IPS DF 19.7 (cell line): ENCODE results near the gene INSYN1.
"Not testable (repeated sequence)": the region's sequence is repeated elsewhere in the genome, so short reads cannot be mapped to it uniquely, and the experiment has no call there.

Experiments used
- DNase-seq: peaks from one replicate; pipeline ENCODE4 v3.0.0-alpha.2; 2013; ENCODE audit warnings: low read depth, low spot score

INSYN1 gene

DNA sequence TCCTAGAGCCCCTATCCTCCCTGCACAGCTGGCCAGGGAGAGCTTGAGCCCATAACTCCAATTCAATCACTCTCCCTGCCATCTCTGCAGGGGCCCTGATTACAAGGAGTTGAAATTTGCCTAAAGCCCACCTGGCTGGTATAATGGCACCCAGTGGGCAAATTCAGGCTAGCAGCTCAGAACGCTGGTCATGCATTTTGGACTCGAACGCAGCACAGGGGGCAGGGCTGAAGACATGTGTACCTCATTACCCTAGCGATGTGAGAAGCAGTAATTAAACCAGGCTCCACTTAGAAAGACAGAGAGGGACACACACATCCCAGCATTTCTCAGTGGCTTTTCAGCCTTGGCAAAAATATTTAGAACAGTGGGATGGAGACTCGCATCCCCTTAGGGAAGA, 3.2 kb downstream of the INSYN1 start:
- DNase-seq = no peak

GRCh38 chr15:73749533-73749932, 3.6 kb downstream of the INSYN1 start:
- no peak for DNase-seq

- DNase-seq = no peak
Observed at GRCh38 chr15:73748730-73749129, 4.4 kb downstream of the INSYN1 start.

GRCh38 chr15:73747847-73748590, 5.1 kb downstream of the INSYN1 start:
- DNase-seq = no peak

DNA sequence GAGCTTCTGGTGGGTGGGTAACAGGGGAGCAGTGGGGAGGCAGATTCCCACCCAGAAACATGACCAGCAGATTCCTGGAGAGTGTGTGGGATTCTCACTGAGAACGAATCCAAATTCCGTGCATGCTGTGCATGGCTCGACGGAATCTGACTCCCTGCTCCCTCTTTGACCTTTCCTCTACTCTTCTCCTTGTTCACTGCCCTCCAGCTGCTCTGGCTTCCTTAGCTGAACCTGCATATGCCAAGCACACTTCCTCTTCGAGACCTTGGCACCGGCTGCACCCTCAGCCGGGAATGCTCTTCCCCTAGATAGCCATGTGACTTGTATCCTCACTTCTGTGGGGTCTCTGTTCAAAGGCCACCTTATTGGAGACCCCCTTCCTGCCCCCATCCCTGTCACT, 6.3 kb downstream of the INSYN1 start:
- no peak for DNase-seq

- no peak for DNase-seq
Observed at GRCh38 chr15:73746261-73746660, 6.9 kb downstream of the INSYN1 start.

DNA sequence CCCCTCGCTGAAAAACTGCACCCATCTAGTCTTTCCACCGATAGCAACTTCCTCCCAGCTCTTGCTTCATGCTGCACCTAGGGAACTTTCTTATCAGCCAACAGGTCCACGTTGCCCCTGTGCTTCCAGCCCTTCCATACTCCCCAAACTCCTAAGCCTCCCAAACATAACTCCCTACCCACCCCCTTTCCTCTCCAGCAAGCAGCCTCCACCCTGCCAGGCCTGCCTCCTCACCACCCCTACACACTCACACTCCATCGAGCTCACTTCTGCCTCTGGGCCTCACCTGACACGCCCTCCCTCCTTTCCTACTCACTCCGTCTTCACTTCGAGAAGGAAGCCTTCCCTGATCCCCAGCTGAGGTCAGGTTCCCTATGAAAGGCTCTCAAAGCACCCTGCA, 8.1 kb downstream of the INSYN1 start:
- no peak for DNase-seq

- DNase-seq = no peak
Observed at GRCh38 chr15:73744293-73744692, 8.9 kb downstream of the INSYN1 start.

GRCh38 chr15:73741321-73741836, 11.8 kb downstream of the INSYN1 start:
- no peak for DNase-seq

DNA sequence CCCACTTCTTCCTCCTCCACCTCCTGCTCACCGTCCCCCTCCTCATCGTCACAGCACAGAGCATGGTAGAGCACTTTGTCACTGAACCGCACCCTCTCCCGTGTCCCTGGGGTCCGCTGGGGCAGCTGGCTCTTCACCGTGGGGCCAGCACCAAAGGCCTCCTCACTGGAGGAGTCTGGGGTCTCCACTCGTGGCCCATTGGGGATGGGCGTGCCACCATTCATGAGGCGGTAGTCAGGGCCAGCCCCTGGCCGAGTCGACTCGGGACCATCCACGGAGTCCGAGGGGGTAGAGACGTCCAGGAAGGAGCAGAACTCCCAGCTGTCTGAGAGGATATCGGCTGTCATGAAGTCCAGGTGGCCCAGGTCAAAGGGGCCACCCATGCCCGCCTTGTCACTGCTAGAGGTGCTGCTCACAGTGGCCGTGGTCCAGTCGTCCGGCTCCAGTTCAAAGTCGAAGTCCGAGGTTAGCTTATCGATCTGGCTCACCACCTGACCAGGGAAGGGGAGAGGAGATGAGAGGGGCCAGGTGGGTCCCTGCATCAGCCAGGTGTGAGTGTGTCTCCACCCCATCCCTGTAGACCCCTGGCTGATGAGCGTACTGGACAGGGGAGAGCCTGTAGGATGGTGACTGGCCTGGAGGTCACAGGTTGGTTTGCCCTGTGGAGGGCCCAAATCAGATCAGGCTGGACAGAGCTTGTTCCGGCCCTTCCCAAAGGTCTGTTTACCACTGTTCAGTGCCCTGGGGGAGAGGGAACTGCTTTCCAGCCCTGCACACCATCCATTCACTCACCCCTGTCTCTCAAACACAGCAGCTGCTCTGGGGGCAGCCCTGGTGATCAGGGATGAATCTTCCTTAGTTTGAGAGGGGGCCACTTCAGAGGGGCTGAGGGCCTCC, 12.8 kb downstream of the INSYN1 start:
- DNase-seq = no peak

DNA sequence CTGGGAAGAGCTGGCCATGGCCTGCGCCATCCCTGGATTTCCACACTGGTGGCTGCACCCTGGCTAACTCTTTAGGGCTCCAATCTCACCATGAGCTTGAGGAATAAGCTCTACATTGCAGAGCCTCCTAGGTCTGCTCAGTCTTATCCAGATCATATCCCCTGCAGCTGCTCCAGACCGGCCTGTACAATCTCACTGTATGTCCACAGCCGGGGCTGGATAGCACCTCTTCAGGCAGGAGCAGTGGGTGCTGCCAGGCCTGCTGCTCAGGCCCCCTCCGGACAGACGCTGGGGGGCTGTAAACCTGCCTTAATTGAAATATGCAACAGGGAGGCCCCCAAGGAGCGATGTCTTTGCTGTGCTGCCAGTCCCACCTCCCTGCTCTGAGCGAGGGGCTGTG, 15.6 kb downstream of the INSYN1 start:
- no peak for DNase-seq

- DNase-seq = no peak
Observed at GRCh38 chr15:73732930-73733329, 20.2 kb downstream of the INSYN1 start.

DNA sequence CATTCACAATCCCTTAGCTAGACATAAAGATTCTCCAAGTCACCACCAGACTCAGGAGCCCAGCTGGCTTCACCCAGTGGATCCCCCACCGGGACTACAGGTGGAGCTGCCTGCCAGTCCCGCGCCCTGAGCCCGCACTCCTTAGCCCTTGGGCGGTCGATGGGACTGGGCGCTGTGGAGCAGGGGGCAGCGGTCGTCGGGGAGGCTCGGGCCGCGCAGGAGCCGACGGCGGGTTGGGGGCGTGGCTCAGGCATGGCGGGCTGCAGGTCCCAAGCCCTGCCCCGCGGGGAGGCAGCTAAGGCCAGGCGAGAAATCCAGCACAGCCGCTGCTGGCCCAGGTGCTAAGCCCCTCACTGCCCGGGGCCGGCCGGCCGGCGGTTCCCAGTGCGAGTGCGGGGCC, 21.1 kb downstream of the INSYN1 start:
- not testable (repeated sequence) for DNase-seq

DNA sequence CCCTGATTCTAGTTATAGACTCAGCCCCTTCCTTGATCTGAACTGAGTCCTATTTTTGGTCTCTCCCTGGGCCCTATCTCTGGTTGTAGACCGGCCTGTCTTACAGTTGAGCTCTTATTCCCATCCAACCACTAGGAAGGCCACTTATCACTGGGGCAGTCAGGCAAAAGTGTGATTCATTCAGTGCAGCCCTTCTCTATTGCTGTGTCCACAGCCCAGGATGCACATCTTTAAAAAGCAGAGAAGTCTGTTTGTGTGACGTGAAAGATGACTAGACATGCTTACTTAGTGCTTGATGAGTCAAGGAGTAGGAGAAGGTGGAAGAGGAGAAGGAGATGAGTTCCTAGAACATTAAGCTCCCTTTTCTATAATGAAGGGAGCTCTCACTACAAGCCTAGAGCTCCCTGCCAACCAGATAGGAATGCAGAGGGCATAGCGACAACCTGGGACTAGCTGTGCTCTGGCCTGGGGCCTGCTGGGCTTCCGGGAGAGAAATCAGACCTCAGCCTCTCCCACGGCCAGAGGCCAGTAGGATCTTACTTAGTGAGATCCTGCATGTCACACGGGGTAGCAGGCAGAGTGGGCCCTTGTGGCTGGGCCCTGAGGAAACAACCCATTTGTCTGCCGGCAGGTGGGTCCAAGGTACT, 25.7 kb downstream of the INSYN1 start:
- DNase-seq = no peak

GRCh38 chr15:73724212-73724611, 28.9 kb downstream of the INSYN1 start:
- DNase-seq = no peak

DNA sequence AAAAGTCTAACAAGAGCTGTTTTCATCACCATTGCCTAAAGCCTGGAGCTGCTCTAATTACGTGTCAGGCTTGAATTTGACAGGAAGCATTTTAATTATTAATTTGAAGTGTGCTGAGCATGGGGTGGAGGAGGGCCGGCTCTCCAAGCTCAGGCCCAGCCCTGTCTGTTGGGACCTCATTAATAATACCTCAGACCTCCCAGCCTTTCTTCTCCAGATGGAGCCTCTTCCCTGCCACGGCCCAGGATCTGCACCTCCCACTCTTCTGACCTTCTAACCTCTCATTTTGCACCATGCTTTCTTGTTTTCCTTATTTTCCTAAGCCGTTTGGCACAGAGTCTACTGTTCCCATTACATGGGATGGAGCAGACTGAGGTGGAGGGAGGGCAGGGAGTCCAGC, 30.0 kb downstream of the INSYN1 start:
- no peak for DNase-seq

- DNase-seq = no peak
Observed at GRCh38 chr15:73722425-73722824, 30.7 kb downstream of the INSYN1 start.

- no peak for DNase-seq
Observed at GRCh38 chr15:73718694-73719093, 34.5 kb downstream of the INSYN1 start.

DNA sequence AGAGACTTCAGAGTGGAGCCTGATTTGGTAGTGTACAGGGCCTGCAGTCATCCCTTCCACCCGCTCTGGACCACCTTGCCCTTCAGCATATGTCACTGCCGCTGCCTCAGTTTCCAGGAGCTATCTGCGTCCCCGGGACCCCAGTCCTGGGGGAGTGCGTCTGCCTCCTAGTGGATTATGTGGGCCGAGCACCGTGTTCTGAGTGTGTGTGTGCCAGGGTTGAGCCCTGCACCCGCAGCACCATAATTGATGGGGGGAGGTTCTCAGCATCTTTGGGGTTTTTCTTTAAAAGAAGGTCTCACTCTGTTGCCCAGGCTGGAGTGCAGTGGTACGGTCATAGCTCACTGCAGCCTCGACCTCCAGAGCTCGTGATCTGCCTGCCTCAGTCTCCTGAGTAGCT, 35.3 kb downstream of the INSYN1 start:
- no peak for DNase-seq

DNA sequence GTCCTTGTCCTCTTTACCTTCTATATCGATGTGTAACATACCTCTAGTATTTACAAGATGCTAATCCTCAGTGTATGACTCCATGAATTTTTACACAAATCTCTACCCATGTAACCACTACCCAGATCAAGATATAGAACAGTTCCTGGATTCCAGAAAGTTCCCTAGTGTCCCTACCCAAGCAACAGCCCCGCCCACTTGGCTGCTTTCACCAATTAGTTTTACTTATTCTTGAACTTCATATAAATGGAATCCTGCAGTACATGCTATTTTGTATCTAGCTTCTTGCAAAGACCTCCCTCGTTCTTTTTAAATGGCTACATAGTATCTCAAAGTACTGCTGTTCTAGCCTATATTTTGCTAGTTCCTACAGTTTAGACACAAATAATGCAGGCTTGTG, 35.9 kb downstream of the INSYN1 start:
- no peak for DNase-seq

- no peak for DNase-seq
Observed at GRCh38 chr15:73716417-73716816, 36.7 kb downstream of the INSYN1 start.

DNA sequence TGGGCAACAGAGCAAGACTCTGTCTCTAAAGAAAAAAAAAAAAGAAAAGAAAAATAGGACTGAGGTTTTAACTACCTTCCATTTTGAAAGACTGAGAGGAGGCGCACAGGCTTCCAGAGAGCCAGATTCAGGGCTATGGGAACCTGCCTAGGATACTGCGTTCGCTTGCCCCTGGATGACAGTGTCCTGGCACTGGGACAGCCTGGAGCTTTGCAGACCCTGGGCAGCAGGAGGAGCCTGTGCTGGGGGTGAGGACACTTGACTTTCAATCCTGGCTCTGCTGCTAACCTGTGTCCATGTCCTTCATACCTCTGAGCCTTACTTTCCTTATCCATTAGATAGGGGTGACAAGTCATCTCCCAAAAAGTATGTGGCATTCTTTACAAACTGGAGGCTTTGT, 37.7 kb downstream of the INSYN1 start:
- no peak for DNase-seq
